OCI-LY3 (cell line): ENCODE measurements around the gene SSTR5.

Experiments
- CTCF ChIP-seq: fragments of 200-600, 300-600 bp; sonication (generic); IDR thresholded peaks from 2 replicates; pipeline ENCODE4 v1.5.1; 2014; ENCODE audit warnings: antibody characterized with exemption, low read length, low read depth
- EZH2phosphoT487 ChIP-seq: fragments of 200-600 bp; shearing (Covaris generic); IDR thresholded peaks from 2 replicates; pipeline ENCODE4 v1.6.1; 2018; ENCODE audit warnings: antibody characterized with exemption, mixed run types, low read depth

GRCh38 chr16:1028524-1029258, 43.9 kb upstream of the SSTR5 start:
- TF ChIP-seq EZH2phosphoT487 (no peak), CTCF (no peak)
